Hepatic stellate cell (primary cell): Measurements from ENCODE around the gene GNAI3.
A peak's percentile ranks its signal among the peaks of the same experiment; 100 is the strongest.
"Not testable (repeated sequence)": the region's sequence is repeated elsewhere in the genome, so short reads cannot be mapped to it uniquely, and the experiment has no call there.

ENCODE experiments used
- DNase-seq: peaks from one replicate; pipeline ENCODE4 v3.0.0; 2011; ENCODE audit warnings: low spot score

Gene GNAI3

DNA sequence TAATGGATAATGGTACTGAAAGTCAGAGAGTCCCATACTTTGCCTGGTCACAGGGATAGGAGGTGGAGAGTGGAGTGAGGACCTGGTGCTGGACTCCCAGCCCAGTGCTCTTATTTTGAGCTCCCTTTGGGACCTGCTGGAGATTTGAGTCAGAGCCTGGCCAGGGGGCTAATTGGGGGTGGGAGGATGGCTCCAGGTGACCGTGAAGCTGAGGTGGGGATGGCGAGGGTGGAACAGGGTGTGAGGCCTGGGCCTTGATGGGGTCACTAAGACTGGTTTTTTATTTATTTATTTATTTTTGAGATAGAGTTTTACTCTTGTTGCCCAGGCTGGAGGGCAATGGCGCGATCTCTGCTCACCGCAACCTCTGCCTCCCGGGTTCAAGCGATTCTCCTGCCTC, 89.0 kb downstream of the GNAI3 start:
- DNase-seq, result no peak

DNA sequence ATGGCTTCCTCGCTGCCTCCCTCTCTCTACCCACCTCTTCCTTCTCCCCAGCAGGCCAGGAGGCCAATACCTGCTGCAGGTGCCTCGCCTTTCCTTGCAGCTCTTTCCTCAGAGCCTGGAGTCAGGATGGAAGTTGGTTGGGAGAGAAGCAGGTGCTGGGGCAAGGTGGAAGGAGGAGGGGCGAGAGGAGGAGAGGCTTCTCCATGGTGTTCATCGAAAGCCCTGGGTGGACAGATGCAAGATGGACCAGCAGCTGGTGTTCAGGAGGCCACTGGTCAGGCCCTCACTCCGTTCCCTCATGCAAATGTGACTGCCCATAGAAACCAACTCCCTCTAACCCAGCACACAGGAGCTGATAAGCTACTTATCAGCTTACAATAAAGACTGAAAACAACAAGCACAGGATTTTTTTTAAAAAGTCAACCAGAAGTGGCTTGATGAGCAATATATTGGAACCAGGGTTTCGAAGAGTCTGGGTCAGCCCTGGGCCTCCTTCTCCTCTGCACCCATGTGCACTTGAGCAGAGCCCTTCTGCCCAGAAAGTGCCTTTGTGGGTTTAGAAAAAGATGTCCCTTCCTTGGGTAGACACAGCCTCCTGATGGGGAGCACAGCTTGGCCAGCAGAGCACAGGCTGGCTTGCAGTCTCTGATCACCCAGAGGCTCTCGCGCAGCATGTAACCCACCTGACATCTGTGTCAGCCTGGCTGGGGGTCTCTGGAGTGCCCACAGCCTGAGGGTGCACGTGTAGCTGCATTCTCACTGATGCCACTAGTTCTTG, 90.8 kb downstream of the GNAI3 start:
- DNase-seq, result no peak

DNA sequence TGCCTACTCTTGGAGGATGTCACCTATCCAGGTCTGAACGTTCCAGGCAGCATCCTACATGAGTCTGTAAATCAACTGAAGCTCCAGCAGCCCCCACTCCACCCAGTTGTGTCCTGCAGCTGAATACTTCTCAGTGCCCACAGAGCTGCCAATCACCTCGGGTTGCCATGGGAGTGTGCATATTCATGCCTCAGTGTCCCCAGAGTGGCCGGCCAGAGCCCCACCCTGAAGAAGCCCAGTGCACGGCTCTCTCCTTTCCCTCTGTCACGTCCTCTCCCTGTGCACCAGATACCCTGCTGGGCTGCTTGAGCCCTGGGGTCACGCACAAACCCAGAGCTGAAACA, 91.4 kb downstream of the GNAI3 start:
- no peak for DNase-seq

DNA sequence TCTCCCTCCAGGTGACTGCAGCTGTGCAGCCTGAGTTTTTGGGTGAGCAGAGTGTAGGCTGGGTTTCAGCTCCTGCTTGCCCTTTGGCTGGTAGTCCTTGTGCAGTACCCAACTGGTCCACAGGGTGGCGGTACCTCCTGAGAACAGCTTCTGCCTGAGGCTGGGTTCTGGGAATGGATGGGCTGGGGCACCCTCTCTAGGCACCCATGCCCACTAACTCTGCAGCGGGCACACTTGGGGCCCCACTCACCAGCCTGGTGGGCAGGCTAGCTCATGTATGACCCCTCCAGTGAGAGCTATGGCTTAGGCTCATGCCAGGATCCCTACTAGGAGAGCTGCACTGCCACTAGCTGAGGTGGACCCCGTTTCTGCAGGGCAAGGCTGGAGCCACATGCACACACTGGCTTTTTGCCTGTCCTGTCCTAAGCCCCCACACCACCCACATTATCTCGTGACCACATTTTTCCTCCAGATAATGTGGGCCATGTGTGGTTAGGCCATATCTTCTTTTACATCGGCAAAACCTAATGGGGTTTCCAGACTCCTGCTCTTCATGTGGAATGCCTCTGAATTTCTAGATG, 92.0 kb downstream of the GNAI3 start:
- peak; percentile 72 for DNase-seq

DNA sequence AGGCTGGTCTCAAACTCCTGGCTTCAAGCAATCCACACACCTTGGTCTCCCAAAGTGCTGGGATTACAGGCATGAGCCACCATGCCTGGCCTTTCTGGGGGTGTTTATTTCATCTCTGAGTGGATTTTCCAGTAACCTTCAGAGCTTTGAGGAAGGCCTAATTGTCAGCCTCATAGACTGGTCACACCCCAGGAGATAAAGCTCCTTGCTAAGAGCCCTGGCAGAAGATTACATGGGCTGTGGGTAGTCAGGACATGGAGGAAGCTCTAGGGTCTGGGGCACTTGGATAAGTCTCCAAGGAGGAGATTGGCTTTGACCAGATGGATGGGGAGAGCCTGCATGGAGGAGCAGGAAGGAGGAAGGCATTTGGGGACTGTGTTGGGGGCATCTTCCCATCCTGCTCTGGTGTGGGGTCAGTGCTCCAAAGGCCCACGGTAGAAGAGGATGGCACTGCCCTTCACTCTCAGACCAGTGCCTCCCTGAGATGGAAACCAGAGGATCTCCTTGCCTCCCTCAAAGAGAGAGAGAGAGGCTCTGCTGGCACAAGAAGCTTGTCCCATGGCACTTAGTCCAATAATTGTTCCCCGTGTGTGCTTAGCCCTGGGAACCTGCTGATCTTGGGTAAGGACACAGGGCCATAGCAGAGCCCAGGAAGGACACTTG, 92.8 kb downstream of the GNAI3 start:
- DNase-seq, result no peak

DNA sequence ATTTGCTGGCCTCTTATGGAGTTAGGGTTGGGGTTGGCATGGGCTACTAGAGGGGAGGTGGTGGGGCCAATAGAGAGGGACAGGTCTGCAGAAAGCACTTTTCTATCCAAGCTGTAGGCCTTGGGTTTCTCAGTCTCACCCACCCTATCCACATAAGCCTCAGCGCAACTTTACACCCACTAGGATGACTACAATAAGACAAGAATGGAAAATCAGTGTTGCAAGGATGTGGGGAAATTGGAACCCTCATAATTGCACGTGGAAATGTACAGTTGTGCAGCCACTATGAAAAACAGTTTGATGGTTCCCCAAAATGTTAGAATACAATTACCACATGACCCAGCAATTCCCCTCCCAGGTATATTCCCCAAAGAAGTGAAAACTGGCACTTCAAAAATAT, 93.4 kb downstream of the GNAI3 start:
- no peak for DNase-seq

DNA sequence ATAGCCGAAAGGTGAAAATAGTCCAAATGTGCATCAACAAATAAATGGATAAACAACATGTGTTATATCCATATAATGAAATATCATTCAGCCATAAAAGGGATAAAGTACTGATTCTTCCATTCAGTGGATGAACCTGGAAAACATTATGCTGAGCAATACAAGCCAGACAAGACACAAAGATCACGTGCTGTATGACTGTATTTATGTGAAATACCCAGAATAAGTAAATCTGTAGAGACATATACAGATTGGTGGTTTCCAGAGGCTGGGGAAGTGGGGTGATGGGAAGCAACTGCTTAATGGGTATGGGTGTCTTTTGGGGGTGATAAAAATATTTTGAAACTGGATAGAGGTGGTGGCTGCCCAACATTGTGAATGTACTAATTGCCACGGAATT, 94.2 kb downstream of the GNAI3 start:
- DNase-seq, result no peak

DNA sequence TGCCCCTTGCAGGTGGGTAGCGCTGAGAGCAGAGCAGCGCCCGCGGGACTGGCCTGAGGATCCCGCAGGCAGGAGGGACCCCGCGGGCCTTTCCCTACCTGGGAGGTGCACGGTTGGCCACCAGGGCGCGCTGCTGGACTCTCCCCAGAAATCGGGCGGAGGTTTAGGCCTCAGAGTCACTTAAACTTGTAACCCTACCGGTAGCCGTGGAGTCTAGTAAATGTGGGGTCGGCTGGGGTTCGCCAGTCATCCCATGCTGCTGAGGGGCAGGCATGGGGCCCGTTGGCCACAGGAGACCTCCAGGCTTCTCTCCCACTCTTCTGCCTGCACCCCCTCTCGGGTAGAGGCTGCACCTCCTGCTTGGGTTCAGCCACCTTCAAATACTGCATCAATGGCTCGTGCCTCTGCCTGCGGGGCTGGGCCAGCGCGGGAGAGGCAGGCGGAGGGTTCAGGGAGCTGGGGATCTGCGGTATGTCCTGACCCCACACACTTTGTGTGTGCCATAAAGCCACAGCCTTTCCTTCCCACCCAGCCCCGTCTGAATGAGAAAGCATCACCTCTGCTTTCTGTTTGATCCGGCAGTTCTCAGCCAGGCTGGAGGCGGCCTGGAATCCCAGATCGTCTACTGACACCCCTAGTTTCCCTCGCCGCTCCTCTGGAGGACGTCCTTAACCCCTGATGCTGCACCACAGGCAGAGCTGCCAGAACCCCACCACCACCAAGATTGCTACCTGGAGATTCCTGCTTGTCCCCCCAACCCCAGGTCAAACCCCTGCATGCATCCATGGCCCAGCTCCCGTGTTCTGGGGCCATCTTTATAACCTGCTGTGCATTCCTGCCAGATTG, 95.2 kb downstream of the GNAI3 start:
- DNase-seq, result peak; percentile 84

DNA sequence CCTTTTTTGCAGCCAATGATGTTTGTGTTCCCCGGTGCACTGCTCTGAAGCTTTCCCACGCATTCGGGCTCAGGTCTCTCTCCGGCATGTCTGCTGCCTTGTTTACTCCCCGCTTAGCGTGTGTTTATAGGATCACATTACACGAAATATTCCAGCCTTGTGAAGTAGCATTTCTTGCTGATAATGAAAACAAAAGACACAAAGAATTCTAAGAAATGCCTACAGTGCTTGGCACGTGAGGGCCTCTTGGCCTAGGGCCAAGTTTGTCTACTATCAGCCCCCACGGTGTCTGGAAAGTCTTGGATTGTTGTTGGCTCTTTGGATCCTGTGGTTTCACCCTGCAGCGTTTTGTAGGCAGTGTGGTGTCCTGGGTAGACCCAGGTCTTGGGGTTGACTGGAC, 96.3 kb downstream of the GNAI3 start:
- DNase-seq, result no peak

DNA sequence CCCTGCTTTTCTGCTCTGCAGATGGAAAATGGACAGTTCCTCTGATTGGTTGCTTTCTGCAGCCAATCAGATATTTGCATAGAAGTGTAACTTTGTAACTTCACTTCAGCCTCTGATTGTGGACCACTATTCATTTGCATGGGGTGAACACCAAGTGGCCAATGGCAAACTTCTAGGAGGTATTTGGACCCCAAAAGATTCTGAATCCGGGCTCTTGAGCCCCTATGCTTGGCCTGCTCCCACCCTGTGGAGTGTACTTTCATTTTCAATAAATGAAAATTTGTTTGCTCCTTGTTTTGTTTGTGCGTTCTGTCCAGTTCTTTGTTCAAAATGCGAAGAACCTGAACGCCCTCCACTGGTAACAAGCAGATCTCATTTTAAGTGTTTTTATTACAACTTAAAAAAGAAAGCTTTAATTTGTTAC, 101.1 kb downstream of the GNAI3 start:
- no peak for DNase-seq

DNA sequence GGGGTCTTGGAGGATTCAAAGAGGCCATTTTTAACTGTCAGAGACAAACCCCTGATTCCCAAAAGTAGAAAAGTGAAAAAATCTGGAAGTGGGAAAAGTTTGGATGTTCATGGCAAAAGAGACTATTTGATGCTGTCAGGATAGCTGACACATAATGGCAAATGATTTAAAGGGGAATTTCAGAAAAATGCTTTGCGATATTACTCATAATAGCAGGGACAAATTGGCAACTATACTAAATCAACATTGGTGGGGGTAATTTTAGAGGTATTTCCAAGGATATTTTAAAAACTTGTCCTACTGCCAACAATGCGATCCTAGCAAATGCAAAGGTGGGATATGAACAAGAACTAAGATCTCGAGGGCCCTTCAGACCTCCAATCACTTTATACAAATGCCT, 102.2 kb downstream of the GNAI3 start:
- peak; percentile 60 for DNase-seq

DNA sequence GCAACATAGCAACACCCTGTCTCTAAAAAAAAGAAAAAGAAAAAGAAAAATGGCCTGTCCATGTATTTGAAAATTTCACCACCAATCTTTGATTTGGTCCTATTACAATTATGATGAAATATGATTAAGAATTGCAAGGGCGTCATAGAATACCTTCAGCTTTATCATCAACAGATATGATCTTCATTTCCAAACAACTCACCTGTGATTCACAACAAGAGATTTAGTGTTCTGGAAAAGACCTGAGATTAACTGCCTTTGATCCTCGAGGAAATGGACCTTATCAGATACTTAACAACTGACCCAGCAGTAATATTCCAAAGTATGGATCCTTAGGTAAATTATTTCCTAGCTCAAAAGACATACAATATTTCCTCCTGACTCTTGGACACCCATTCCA, 104.0 kb downstream of the GNAI3 start:
- no peak for DNase-seq

DNA sequence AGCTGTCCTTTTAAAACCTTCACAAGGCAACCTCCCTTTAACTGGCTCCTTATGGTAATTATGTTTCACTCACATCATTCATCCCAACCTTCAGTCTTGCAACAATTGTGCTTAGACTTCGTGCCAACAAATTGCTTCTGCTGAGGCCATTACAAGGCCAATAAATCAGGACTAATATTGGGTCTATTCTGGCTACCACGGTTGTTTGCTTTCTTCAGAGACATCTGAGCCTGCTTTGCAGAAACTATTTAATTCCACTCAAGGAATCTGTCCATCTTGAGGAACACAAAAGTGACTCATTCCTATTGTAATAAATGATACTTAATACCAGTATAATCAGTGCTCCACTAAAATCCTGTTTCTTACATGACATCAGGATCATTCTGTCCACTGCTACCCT, 104.9 kb downstream of the GNAI3 start:
- no peak for DNase-seq

DNA sequence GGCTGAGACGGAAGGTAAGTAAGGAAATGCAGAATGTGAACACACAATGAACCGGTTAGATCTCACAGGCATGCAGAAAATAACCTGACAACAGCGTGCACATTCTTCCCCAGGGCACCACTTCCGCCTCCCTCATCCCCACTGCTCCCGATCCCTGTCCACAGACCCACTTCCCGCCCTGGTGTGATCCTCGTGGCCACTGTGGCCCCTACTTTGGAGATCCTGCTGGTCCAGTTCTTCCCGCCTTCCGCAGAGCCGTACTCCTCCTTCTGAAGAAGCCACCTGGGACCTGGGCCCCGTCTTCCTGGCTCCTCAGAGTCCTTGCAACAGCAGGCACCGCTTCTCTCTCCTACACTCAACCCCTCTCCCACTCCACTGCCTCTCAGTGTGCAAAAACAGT, 106.1 kb downstream of the GNAI3 start:
- no peak for DNase-seq

DNA sequence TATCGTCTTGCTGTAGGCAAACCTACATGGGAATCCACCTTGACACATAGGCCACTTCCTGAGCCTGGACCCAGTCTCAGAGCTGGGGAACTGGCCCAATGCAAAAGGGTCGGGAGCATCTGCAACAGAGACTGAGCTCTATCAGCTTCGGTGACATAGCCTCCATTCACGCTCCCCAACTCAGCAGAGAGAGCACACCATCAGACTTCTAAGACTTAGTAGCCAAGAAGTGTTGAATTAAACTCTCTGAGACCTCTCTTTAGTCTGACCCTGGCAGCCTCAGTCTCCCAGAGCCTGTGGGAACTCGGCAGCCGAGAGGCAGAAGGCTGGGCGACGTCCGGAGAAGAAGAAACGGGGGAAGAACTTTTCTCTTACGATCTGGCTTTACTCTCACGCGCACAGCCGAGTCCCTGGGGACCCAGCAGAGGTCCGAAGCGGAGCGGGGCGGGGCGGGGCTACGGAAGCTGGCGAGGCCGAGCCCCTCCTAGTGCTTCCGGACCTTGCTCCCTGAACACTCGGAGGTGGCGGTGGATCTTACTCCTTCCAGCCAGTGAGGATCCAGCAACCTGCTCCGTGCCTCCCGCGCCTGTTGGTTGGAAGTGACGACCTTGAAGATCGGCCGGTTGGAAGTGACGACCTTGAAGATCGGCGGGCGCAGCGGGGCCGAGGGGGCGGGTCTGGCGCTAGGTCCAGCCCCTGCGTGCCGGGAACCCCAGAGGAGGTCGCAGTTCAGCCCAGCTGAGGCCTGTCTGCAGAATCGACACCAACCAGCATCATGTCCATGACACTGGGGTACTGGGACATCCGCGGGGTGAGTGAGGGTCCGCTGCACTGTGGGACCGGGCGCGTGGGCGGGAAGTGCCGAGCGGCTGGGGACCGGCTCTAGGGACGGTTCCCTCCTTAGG, 107.5 kb downstream of the GNAI3 start, which contains the start of gene GSTM4:
TSS of gene GSTM4 (plus strand) at position 485 of the 905 bp plus-strand sequence. CDS start at position 776, 291 bp downstream.
- DNase-seq, result peak; percentile 86

DNA sequence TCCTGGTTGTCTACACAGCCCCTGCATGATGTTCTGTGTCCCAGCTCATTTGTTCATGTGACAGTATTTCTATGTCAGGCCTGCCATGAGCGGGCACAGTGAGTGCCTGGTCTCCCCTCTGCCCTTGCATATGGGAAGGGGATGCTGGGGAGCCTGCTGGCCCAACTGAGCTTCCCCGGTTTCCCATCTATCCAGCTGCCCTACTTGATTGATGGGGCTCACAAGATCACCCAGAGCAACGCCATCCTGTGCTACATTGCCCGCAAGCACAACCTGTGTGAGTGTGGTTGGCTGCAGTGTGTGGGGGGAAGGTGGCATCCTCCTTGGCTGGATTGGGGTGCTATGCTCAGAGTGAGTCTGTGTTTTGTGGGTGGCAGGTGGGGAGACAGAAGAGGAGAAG, 109.0 kb downstream of the GNAI3 start:
- no peak for DNase-seq

DNA sequence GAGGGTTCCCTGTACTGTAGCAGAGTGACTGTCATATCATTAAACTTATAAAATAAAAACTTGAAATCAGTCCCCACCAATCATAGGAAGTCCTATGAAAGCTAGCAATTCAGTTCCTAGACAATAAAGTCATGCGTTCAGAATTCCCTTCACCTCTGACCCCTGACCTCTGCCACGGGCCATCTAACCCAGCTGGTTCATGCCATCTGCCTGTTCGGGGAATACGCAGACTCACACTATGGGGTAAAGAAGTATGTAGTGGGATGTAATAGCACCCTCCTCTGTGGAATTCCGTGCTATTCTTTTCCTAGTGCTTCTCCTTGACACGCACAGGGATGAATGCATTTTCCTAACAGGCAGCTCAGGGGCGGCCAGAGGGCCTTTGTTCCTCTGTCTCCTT, 109.6 kb downstream of the GNAI3 start:
- no peak for DNase-seq

DNA sequence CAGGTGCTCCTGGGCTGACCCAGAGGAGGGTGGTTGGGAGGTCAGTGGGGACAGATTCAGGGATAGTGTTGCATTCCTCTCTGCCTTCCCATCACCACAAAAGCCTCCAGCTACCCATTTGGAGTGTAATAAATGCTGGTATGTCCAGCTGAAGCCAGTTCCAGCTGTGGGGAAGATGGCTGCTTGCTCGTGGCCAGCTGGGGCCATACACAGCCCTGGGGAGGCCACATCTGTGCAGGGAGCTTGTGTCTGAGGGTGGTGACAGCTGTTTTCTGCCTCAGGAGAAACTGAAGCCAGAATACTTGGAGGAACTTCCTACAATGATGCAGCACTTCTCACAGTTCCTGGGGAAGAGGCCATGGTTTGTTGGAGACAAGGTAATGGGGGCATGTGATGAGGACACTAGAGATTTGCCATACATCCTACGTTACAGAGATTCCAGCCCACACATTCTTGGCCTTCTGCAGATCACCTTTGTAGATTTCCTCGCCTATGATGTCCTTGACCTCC, 110.2 kb downstream of the GNAI3 start:
- DNase-seq, result no peak

DNA sequence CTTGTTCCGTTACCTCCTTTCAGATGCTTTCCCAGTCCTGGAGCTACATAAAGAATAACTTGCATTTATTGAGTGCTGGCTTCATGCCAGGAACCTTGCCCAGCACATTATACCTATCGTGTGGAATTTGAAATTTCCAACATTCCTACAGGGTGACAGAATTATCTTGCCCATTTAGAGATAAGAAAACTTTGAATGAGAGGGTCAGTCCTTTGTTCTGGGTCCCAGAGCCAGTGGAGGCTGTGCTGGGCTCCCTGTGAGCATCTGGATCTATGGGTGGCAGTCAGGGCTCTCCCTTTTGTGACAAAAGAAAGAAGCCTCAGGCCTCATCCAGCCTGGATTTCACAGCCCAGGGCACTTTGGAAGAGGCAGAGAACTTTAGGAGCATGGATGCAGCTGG, 110.7 kb downstream of the GNAI3 start:
- no peak for DNase-seq

DNA sequence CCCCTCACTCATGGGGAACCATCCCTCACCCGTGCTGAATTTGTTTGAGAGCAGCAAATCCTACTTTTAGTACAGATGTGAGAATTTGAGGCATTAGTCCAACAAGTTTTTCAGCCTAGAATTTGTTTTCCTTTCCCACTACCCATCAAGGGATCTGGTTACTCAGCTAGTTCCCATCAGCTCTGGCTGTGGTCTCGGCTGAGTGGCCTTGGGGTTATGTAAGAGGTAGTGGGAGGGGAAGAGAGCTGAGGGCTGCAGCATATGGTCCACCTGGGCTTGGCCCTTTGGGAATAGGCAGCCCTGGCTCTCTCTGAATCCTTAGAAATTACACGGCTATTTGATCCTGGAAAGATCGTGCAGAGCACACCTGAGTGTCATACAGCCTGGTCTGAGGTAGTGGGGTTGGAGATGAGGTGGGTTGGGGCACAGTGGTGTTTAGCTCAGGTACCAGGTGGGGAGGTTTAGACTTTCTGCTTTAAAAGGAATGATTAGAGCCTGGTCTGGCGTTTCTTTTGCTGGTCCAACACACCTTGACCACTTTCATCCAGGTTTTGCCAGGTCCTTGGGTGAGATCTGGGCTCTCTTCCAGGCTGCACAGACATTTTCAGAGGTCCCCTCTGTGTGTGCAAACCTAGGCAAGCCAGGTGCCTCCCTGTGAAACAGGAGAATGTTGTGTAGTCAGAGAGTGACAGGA, 111.7 kb downstream of the GNAI3 start:
- DNase-seq, result no peak

DNA sequence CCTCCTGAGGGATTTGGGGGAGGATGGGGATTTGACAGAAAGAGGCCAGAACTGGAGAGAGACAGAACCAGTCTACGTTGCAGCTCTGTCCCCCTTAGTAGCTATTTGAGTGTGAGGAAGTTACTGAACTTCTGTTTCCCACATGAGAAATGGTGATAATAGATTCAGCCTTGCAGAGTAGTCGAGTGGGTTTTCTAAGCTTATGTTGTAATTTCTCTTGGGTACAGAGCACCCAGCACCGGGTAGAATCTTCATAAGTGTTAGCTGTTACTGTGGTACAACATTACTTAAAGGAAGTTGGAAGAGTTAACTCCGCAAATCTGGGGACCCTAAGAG, 112.2 kb downstream of the GNAI3 start:
- DNase-seq, result not testable (repeated sequence)
